Mucosa of rectum (tissue), 2 donors: ENCODE data around the gene CHCHD6.

Source experiments
- H3K27ac ChIP-seq, 2 donors: one replicate each; pipeline ENCODE4 v1.7.0; 2013; ENCODE audit warnings: inconsistent platforms in 2 of 2, low read depth in 2 of 2, low read length in 2 of 2
- H3K27me3 ChIP-seq, 2 donors: one replicate each; pipeline ENCODE4 v1.7.0; 2013; ENCODE audit warnings: low read length in 2 of 2; ENCODE audit not compliant: control insufficient read depth in 2 of 2, insufficient read depth in 2 of 2
- H3K36me3 ChIP-seq, 2 donors: one replicate each; pipeline ENCODE4 v1.7.0; 2013; ENCODE audit warnings: low read length in 2 of 2; ENCODE audit not compliant: control insufficient read depth in 2 of 2, insufficient read depth in 2 of 2
- H3K4me1 ChIP-seq, 2 donors: one replicate each; pipeline ENCODE4 v1.7.0; 2013; ENCODE audit warnings: low read length in 2 of 2, mild to moderate bottlenecking in 1 of 2; ENCODE audit not compliant: control insufficient read depth in 2 of 2, insufficient read depth in 2 of 2
- H3K4me3 ChIP-seq, 2 donors: one replicate each; pipeline ENCODE4 v1.7.0; 2013; ENCODE audit warnings: low read length in 2 of 2
- H3K9ac ChIP-seq, 2 donors: one replicate each; pipeline ENCODE4 v1.7.0; 2013; ENCODE audit warnings: low read length in 2 of 2, low read depth in 1 of 2, mild to moderate bottlenecking in 1 of 2
- H3K9me3 ChIP-seq, 2 donors: one replicate each; pipeline ENCODE4 v1.7.0; 2013; ENCODE audit warnings: low read length in 2 of 2; ENCODE audit not compliant: control insufficient read depth in 2 of 2
- donor health status: healthy.
- donor health status: Normal muscosa, but diverticular disease.

Gene CHCHD6

GRCh38 chr3:126682009-126682408, 22.0 kb upstream of the CHCHD6 start:
- H3K4me1 ChIP-seq = peaks cover 4 to 6% of the 10 kb centered on the region in 2 donors
- no peak overlapping the region for H3K4me3 ChIP-seq
- peaks cover 0 to 2% of the 10 kb centered on the region in 2 donors for H3K27me3 ChIP-seq
- H3K9ac ChIP-seq = no peak overlapping the region
- no peaks in the 10 kb centered on the region for H3K36me3 ChIP-seq
- no peaks in the 10 kb centered on the region for H3K9me3 ChIP-seq
- H3K27ac ChIP-seq = no peak overlapping the region

- H3K9me3 ChIP-seq = no peaks in the 10 kb centered on the region
- no peak overlapping the region for H3K27ac ChIP-seq
Measured at GRCh38 chr3:126683069-126683468, 21.0 kb upstream of the CHCHD6 start.

GRCh38 chr3:126684218-126684751, 19.8 kb upstream of the CHCHD6 start:
- H3K4me3 ChIP-seq = no peak overlapping the region
- H3K9ac ChIP-seq = no peak overlapping the region
- H3K36me3 ChIP-seq = no peaks in the 10 kb centered on the region
- H3K27me3 ChIP-seq = no peaks in the 10 kb centered on the region
- H3K4me1 ChIP-seq = peaks cover 0 to 1% of the 10 kb centered on the region in 2 donors
- no peaks in the 10 kb centered on the region for H3K9me3 ChIP-seq
- no peak overlapping the region for H3K27ac ChIP-seq

More at GRCh38 chr3:126683069-126683468, 21.0 kb upstream of the CHCHD6 start:
- Histone ChIP-seq H3K27me3 (no peaks in the 10 kb centered on the region), H3K4me3 (no peak overlapping the region), H3K36me3 (no peaks in the 10 kb centered on the region), H3K4me1 (peaks cover 4 to 6% of the 10 kb centered on the region in 2 donors), H3K9ac (no peak overlapping the region)

GRCh38 chr3:126685021-126685420, 19.0 kb upstream of the CHCHD6 start:
- Histone ChIP-seq H3K36me3 (no peaks in the 10 kb centered on the region), H3K9ac (no peak overlapping the region), H3K4me3 (no peak overlapping the region), H3K9me3 (no peaks in the 10 kb centered on the region), H3K27me3 (no peaks in the 10 kb centered on the region), H3K4me1 (no peaks in the 10 kb centered on the region), H3K27ac (no peak overlapping the region)

GRCh38 chr3:126685493-126685892, 18.5 kb upstream of the CHCHD6 start:
- no peaks in the 10 kb centered on the region for H3K27me3 ChIP-seq
- H3K4me3 ChIP-seq = no peak overlapping the region
- no peak overlapping the region for H3K9ac ChIP-seq
- H3K9me3 ChIP-seq = no peaks in the 10 kb centered on the region
- H3K27ac ChIP-seq = no peak overlapping the region
- no peaks in the 10 kb centered on the region for H3K4me1 ChIP-seq
- no peaks in the 10 kb centered on the region for H3K36me3 ChIP-seq

- Histone ChIP-seq H3K9ac (no peak overlapping the region), H3K4me3 (no peak overlapping the region), H3K27me3 (peaks cover 0 to 4% of the 10 kb centered on the region in 2 donors), H3K4me1 (no peaks in the 10 kb centered on the region), H3K9me3 (no peaks in the 10 kb centered on the region), H3K27ac (no peak overlapping the region), H3K36me3 (no peaks in the 10 kb centered on the region)
Measured at GRCh38 chr3:126691765-126692164, 12.3 kb upstream of the CHCHD6 start.

GRCh38 chr3:126692858-126693257, 11.2 kb upstream of the CHCHD6 start:
- no peaks in the 10 kb centered on the region for H3K9me3 ChIP-seq
- no peaks in the 10 kb centered on the region for H3K36me3 ChIP-seq
- H3K27me3 ChIP-seq = peaks cover 0 to 4% of the 10 kb centered on the region in 2 donors
- H3K4me3 ChIP-seq = no peak overlapping the region
- H3K27ac ChIP-seq = no peak overlapping the region
- no peak overlapping the region for H3K9ac ChIP-seq
- no peaks in the 10 kb centered on the region for H3K4me1 ChIP-seq

- Histone ChIP-seq H3K9ac (no peak overlapping the region), H3K36me3 (no peaks in the 10 kb centered on the region), H3K4me3 (no peak overlapping the region), H3K27ac (no peak overlapping the region), H3K9me3 (no peaks in the 10 kb centered on the region), H3K4me1 (no peaks in the 10 kb centered on the region), H3K27me3 (peaks cover 4% of the 10 kb centered on the region in 2 donors)
Measured at GRCh38 chr3:126693921-126694320, 10.1 kb upstream of the CHCHD6 start.

GRCh38 chr3:126696701-126697267, 7.3 kb upstream of the CHCHD6 start:
- H3K27ac ChIP-seq = no peak overlapping the region
- H3K9me3 ChIP-seq = no peaks in the 10 kb centered on the region
- peaks cover 4% of the 10 kb centered on the region in 2 donors for H3K27me3 ChIP-seq
- no peaks in the 10 kb centered on the region for H3K36me3 ChIP-seq
- H3K4me1 ChIP-seq = no peaks in the 10 kb centered on the region
- H3K4me3 ChIP-seq = no peak overlapping the region
- H3K9ac ChIP-seq = no peak overlapping the region

- H3K9me3 ChIP-seq = no peaks in the 10 kb centered on the region
- no peak overlapping the region for H3K4me3 ChIP-seq
- H3K4me1 ChIP-seq = peaks cover 4 to 5% of the 10 kb centered on the region in 2 donors
Measured at GRCh38 chr3:126699011-126699410, 5.0 kb upstream of the CHCHD6 start.

More at GRCh38 chr3:126699011-126699410, 5.0 kb upstream of the CHCHD6 start:
- H3K36me3 ChIP-seq = no peaks in the 10 kb centered on the region
- H3K27ac ChIP-seq = no peak overlapping the region
- peaks cover 0 to 4% of the 10 kb centered on the region in 2 donors for H3K27me3 ChIP-seq
- H3K9ac ChIP-seq = no peak overlapping the region
